ENCODE data around the gene GRIN2C. TPM values are rescaled to one million over a fixed set of nuclear protein-coding genes. Genes with fewer than 3 reads are reported as not detected.

Gene GRIN2C
- total RNA-seq, 2 experiments from 2014 or later: 0.18 to 0.21 TPM

DNA sequence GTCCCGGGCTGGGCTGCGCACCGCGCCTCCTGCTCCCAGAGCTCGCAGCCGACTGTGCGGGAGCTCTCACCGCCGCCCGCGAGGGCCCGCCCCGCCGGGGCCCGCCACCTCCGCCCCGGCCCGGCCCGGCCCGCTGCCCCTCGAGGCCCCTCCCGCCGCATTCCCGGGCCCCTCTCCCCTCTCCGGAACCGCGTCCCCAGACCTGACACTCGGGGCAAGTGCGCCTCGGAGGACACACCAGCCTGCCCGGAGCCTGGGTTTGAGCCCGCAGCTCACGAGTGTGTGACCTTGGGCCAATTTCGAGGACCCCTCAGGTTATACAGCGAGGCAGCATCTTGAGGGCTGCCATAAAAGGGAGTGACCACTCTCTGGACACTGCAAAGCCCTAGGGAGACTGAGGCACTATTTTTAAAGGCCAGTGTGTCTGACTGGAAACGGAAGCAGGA lies 2.0 kb upstream of the GRIN2C start:
- H3K27me3 Mint-ChIP-seq (ENCODE audit: low read depth): peaks cover 42% of the 10 kb centered on the region
- peaks cover 21% of the 10 kb centered on the region for H3K4me1 Mint-ChIP-seq (ENCODE audit: low read depth)
- no peak overlapping the region for H3K27ac Mint-ChIP-seq
- DNase-seq (no peak), ATAC-seq (peak; percentile 10)
- no peaks in the 10 kb centered on the region for H3K9me3 Mint-ChIP-seq (ENCODE audit: insufficient read depth)
- H3K4me3 Mint-ChIP-seq: no peak overlapping the region
- peaks cover 16% of the 10 kb centered on the region for H3K36me3 Mint-ChIP-seq (ENCODE audit: low read depth)
- ChIA-PET CTCF (interaction anchor here (0.7 to 18.9 kb wide), 20 partner anchors 8 to 204 kb away, joined by 3 to 294 read pairs (median 6); partner anchors contain the start of genes FDXR and RAB37), POLR2A (interaction anchor here (0.6 to 2.2 kb wide), 2 partner anchors 9 to 12 kb away, joined by 4 to 9 read pairs; partner anchors contain the start of gene FDXR)

DNA sequence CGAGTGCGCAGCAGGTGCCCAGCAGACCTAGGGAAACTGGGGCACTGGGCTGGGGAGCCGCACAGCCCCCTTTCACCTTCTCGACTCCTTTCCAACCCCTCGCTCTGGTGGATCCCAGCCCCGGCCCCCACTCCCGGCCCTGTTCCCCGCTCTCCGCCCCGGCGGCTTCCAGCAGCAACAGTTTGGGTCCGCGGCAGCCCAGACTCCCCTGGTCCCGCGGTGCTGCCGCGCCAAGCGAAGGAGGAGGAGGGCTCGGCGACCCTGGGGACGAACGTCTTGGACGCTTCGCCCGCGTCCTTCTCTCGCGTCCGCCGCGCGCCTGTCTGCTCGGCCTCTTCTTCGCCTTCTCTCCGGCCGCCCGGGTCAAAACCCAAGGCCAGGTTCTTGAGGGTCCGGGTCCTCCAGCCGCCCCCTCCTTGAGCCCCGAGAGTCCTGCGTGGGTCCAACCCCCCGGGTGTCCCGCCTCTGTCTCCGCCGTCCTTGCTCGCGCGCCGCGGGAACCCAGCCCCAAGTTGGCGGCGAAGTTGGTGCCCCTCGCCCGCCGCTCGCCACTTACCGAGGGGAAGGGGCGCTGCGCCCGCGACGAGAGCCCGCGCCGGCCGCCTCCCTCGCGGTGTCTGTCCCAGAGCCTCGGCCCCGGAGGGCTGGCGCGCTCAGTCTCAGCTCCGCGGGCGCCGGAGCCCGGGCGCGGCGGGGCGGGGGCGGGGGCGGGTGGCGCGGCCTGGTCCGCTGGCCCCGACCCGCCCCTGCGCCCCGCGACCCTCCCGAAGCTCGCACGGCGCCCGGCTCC lies 1.4 kb upstream of the GRIN2C start:
- DNase-seq: no peak
- H3K27me3 Mint-ChIP-seq (ENCODE audit: low read depth): peaks cover 46% of the 10 kb centered on the region
- peaks cover 21% of the 10 kb centered on the region for H3K4me1 Mint-ChIP-seq (ENCODE audit: low read depth)
- ChIA-PET CTCF (interaction anchor here (1.2 to 18.9 kb wide), 15 partner anchors 9 to 204 kb away, joined by 3 to 294 read pairs (median 8); partner anchors contain the start of genes FDXR and RAB37), POLR2A (interaction anchor here (2.2 kb wide), 1 partner anchor 12 kb away, joined by 9 read pairs; the partner anchor contains the start of gene FDXR)
- H3K4me3 Mint-ChIP-seq: no peak overlapping the region
- H3K9me3 Mint-ChIP-seq (ENCODE audit: insufficient read depth): no peaks in the 10 kb centered on the region
- peaks cover 16% of the 10 kb centered on the region for H3K36me3 Mint-ChIP-seq (ENCODE audit: low read depth)
- no peak for ATAC-seq
- H3K27ac Mint-ChIP-seq: no peak overlapping the region

DNA sequence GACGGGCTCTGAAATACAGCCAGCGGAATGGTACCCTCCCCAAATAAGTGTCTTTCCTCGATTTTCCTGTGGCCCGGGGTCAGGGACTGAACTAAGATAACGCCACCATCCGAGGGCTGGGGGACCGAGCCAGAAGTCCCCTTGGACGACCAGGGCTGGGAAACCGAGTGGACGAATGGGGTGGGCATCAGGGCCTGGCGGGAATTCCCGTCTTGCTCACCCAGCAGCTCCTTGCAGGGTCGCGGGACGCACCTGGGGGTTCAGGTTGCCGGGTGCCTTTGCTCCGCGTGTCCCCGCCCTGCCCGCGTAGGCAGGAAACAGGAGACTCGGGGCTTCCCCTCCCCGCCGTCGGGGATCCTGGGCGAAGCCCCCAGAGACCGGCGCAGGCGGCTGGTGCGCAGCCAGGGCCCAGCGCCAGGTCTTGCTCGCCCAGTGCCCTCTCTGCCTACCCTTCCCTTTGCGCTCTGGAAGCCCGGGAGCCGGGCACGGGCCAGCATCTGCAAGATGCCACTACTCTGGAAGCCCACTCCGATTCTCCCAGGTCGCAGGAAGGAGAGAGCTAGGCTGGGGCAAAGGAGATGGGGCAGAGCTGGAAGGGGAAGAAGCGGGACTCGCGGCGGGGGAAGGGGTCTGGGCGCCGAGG lies 665 bp upstream of the GRIN2C start:
- no peak overlapping the region for H3K4me3 Mint-ChIP-seq
- no peak overlapping the region for H3K27ac Mint-ChIP-seq
- H3K36me3 Mint-ChIP-seq (ENCODE audit: low read depth): peaks cover 16% of the 10 kb centered on the region
- H3K9me3 Mint-ChIP-seq (ENCODE audit: insufficient read depth): no peaks in the 10 kb centered on the region
- ATAC-seq (no peak), DNase-seq (peak; percentile 35)
- peaks cover 21% of the 10 kb centered on the region for H3K4me1 Mint-ChIP-seq (ENCODE audit: low read depth)
- H3K27me3 Mint-ChIP-seq (ENCODE audit: low read depth): peaks cover 53% of the 10 kb centered on the region
- ChIA-PET POLR2A (interaction anchor here (2.2 kb wide), 1 partner anchor 13 kb away, joined by 9 read pairs; the partner anchor contains the start of gene FDXR), CTCF (interaction anchor here (1.2 to 18.9 kb wide), 9 partner anchors 9 to 203 kb away, joined by 3 to 294 read pairs (median 8); partner anchors contain the start of gene FDXR)

DNA sequence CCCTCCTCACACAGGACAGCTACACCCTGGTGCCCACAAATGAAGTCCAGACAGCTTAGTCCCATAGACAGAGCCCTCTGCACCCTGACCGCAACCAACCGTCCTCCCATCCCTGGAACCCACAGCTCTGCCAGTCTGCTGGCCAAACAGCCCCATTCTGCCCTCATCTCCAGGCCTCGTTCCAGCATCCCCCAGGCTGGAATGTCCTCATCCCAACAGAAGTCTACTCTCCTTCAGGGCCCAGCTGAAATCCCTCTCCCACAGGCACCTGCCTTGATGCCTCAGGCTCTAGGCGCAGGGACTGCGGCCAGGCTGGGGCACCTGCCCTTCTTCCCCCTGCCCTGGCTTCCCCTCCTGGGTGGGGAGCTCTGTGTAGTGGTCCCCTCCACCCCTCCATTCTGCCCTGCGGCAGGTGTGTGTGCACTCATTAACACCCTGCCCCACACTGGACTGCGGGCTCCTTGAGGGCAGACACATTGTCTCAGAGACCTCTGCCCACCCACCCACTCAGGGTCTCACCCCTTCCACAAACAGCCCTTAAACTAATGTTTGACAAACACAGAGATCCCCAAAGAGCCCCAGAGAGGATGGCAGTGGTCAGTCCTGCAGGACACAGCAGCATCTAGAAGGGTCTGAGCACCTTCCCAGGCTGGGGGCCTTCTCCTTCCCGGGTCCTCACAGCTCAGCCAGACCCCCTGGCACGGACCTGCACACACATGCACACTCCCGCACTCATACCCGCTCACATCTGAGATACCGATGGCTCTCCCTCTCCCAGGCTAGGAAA lies 820 bp downstream of the GRIN2C start:
- peaks cover 10% of the 10 kb centered on the region for H3K36me3 Mint-ChIP-seq (ENCODE audit: low read depth)
- H3K9me3 Mint-ChIP-seq (ENCODE audit: insufficient read depth): no peaks in the 10 kb centered on the region
- ATAC-seq (no peak), DNase-seq (no peak)
- H3K4me3 Mint-ChIP-seq: no peak overlapping the region
- ChIA-PET POLR2A (interaction anchor here (0.6 kb wide), 1 partner anchor 348 kb away, joined by 3 read pairs; no protein-coding TSS in a partner anchor), CTCF (interaction anchor here (0.6 to 18.9 kb wide), 5 partner anchors 16 to 760 kb away, joined by 3 to 294 read pairs (median 5); no protein-coding TSS in a partner anchor)
- peaks cover 15% of the 10 kb centered on the region for H3K4me1 Mint-ChIP-seq (ENCODE audit: low read depth)
- H3K27ac Mint-ChIP-seq: no peak overlapping the region
- H3K27me3 Mint-ChIP-seq (ENCODE audit: low read depth): peaks cover 66% of the 10 kb centered on the region

DNA sequence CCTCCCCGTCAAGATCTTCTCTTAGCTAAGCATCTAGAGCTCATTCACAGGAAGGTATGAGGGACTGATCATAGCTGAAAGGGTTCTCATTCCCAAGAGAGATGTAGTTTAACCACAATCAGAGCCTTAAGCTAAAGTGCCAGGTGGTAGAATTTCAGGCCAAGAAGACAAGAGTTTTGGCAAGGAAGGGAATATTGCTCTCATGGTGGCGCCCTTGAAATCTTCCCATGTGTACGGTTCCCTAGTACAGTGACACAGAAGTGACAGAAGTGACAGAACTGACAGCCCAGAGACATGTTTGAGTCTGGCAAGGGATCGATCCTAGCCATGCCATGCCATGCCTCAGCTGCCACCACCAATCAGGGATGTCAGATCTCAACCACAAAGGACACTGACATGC lies 2.5 kb downstream of the GRIN2C start:
- Mint-ChIP-seq H3K9me3 (ENCODE audit: insufficient read depth) (no peaks in the 10 kb centered on the region), H3K4me1 (ENCODE audit: low read depth) (peaks cover 23% of the 10 kb centered on the region), H3K27me3 (ENCODE audit: low read depth) (peaks cover 74% of the 10 kb centered on the region), H3K36me3 (ENCODE audit: low read depth) (no peaks in the 10 kb centered on the region), H3K4me3 (no peak overlapping the region), H3K27ac (no peak overlapping the region)
- ChIA-PET CTCF (interaction anchor here (1.2 to 18.9 kb wide), 3 partner anchors 16 to 200 kb away, joined by 3 to 294 read pairs (median 3); partner anchors contain the start of gene FDXR), POLR2A (no interaction called here)
- DNase-seq (no peak), ATAC-seq (no peak)

DNA sequence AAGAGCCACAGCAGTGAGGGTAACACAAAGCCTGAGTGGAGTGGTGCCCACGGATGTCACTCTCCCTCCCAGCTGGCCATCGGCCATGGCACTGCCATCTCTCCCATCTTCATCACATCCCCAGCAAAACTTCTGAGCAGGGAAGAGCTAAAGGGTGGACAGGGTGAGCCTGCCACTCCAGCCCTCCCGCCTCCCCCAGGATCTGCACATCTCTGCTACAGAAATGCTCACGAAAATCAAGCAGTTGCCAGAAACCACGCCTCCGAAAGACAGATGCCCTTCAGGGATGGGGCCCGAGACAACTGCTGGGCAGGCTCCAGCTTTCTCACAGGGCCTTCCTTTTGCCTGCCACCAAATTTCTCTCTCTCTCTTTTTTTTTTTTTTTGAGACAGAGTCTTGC lies 3.6 kb downstream of the GRIN2C start:
- Mint-ChIP-seq H3K4me1 (ENCODE audit: low read depth) (peaks cover 16% of the 10 kb centered on the region), H3K27ac (no peak overlapping the region), H3K4me3 (no peak overlapping the region), H3K27me3 (ENCODE audit: low read depth) (peaks cover 71% of the 10 kb centered on the region), H3K9me3 (ENCODE audit: insufficient read depth) (no peaks in the 10 kb centered on the region), H3K36me3 (ENCODE audit: low read depth) (no peaks in the 10 kb centered on the region)
- ATAC-seq (no peak), DNase-seq (no peak)
- ChIA-PET CTCF (interaction anchor here (1.2 to 18.9 kb wide), 4 partner anchors 17 to 199 kb away, joined by 3 to 294 read pairs (median 3); partner anchors contain the start of gene FDXR), POLR2A (interaction anchor here (0.8 kb wide), 1 partner anchor 16 kb away, joined by 3 read pairs; no protein-coding TSS in a partner anchor)

DNA sequence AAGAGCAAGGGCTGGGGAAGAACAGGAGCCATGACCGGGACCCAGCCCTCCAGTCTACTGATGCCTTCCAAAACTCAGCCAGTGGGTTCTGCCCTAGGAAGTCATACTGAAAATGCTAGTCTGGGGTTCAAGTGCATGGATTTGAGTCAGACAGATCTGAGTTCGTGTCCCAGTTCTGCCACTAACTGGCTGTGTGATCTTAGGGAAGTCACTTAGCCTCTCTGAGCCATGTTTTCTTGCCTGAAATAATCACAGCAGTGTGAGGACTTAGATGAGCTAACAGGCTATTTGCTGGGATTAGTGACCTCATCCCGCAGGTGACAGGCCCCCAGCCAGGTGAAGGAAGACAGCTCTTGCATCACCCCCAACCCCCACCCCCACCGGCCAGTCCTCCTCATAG lies 4.4 kb downstream of the GRIN2C start:
- DNase-seq (no peak), ATAC-seq (no peak)
- Mint-ChIP-seq H3K4me3 (no peak overlapping the region), H3K9me3 (ENCODE audit: insufficient read depth) (no peaks in the 10 kb centered on the region), H3K36me3 (ENCODE audit: low read depth) (no peaks in the 10 kb centered on the region), H3K4me1 (ENCODE audit: low read depth) (peaks cover 12% of the 10 kb centered on the region), H3K27ac (no peak overlapping the region), H3K27me3 (ENCODE audit: low read depth) (peaks cover 68% of the 10 kb centered on the region)
- ChIA-PET CTCF (interaction anchor here (0.7 to 18.9 kb wide), 3 partner anchors 12 to 117 kb away, joined by 3 to 294 read pairs (median 3); no protein-coding TSS in a partner anchor), POLR2A (no interaction called here)

DNA sequence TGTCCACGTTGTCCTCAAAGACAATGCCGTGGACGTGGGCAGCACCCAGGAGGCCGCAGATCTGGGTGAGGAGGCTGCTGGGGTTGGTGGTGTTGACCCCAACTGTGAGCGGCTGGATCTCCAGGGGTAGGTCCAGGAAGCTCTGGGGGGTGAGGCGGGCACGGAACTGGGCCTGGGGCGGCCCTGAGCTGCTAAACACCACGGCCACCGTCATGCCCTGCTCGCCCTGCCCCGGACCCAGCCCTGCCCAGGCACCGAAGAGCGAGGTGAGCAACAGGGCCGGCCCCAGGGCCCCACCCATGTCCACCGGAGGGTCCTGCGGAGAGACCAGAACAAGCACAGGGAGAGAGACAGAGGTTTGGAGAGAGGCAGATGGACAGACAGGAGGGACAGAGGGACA lies 4.9 kb downstream of the GRIN2C start:
- Mint-ChIP-seq H3K4me3 (no peak overlapping the region), H3K36me3 (ENCODE audit: low read depth) (no peaks in the 10 kb centered on the region), H3K27me3 (ENCODE audit: low read depth) (peaks cover 65% of the 10 kb centered on the region), H3K4me1 (ENCODE audit: low read depth) (peaks cover 8% of the 10 kb centered on the region), H3K27ac (no peak overlapping the region), H3K9me3 (ENCODE audit: insufficient read depth) (no peaks in the 10 kb centered on the region)
- no peak for ATAC-seq
- no peak for DNase-seq
- ChIA-PET CTCF (interaction anchor here (1.4 to 18.9 kb wide), 2 partner anchors 64 to 65 kb away, joined by 6 to 294 read pairs; no protein-coding TSS in a partner anchor), POLR2A (no interaction called here)

DNA sequence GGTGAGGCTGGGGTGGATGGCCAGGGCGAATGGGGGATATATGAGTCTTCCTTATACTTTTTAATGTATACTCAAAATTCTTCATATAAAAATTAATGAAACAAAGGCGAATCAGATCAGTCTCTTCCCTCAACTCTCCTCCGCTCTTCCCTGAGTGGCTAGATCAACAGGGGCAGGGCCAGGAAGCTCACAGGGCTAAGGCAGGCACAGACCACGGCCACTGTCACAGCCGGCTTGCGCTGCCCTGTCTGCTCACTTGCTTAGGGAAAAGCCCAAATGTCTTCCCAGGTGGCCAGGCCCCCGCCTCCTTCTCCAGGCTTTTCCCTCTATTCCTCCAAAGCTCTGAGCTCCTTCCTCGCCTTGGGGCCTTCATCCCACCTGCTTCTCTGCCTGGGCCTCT lies 6.0 kb downstream of the GRIN2C start:
- no peak for DNase-seq
- ChIA-PET POLR2A (no interaction called here), CTCF (interaction anchor here (1.2 to 1.4 kb wide), 2 partner anchors 8 to 62 kb away, joined by 3 to 6 read pairs; no protein-coding TSS in a partner anchor)
- Mint-ChIP-seq H3K27me3 (ENCODE audit: low read depth) (peaks cover 58% of the 10 kb centered on the region), H3K9me3 (ENCODE audit: insufficient read depth) (no peaks in the 10 kb centered on the region), H3K27ac (no peak overlapping the region), H3K36me3 (ENCODE audit: low read depth) (no peaks in the 10 kb centered on the region), H3K4me1 (ENCODE audit: low read depth) (peaks cover 8% of the 10 kb centered on the region), H3K4me3 (no peak overlapping the region)
- ATAC-seq: no peak

DNA sequence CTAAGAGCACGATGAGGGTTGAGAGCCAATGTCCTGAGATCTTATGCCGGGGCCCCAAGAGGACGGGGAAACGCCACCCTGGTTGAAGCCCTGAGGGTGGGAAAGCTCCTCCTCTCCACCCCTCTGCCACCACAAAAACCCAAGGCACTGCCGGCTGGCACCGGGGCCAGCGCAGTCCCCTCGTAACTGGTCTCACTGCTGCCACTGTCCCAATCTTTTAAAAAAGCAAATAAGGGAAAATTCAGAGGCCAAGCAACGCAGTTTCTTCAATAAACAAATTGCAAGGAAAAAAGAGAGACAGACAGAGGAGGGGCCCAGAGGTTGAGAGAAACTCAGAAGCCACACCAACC lies 6.7 kb downstream of the GRIN2C start:
- CTCF ChIA-PET: interaction anchor here (0.9 to 1.2 kb wide), 2 partner anchors 9 to 12 kb away, joined by 3 to 6 read pairs; no protein-coding TSS in a partner anchor
- Mint-ChIP-seq H3K4me3 (peak overlapping the region; percentile 51), H3K36me3 (ENCODE audit: low read depth) (no peaks in the 10 kb centered on the region), H3K9me3 (ENCODE audit: insufficient read depth) (no peaks in the 10 kb centered on the region), H3K27ac (no peak overlapping the region), H3K27me3 (ENCODE audit: low read depth) (peaks cover 53% of the 10 kb centered on the region), H3K4me1 (ENCODE audit: low read depth) (peaks cover 8% of the 10 kb centered on the region)
- POLR2A ChIA-PET: interaction anchor here (1.1 kb wide), 1 partner anchor 23 kb away, joined by 3 read pairs; no protein-coding TSS in a partner anchor
- DNase-seq (no peak), ATAC-seq (no peak)
